ENCODE measurements around the gene PRAME.

DNA sequence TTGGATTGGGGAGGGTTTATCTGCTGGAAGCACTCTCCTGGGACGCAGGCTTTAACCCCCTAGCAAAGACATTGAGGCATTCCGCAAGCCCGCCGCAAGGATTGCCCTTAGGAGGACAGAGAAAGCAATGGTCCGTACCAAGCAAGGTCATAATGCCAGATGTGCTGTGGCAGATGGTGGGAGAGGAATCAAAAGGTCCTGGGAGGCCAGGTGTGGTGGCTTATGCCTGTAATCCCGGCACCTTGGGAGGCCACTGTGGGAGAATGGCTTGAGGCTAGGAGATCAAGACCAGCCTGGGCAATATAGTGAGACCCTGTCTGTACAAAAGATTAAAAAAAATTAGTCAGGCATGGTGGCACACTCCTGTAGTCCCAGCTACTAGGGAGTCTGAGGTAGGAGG, 12.4 kb upstream of the PRAME start:
- TF ChIP-seq CTCF (IDR thresholded peaks at IDR 0.05) = no peak
- TF ChIP-seq POLR2AphosphoS5 (IDR thresholded peaks at IDR 0.05) = no peak

Measured in gastroesophageal sphincter (tissue), 3 donors.